GM23338 (cell line): ENCODE data around the gene RCE1. TPM values are rescaled to one million over a fixed set of nuclear protein-coding genes. Genes with fewer than 3 reads are reported as not detected.

ENCODE experiments used
- CREB1 ChIP-seq: fragments of 250-450 bp; sonication (Bioruptor Pico); IDR thresholded peaks from 2 replicates; pipeline ENCODE4 v1.5.0; 2020; ENCODE audit warnings: low read depth, mild to moderate bottlenecking, moderate library complexity
- EZH2 ChIP-seq: fragments of 200-600 bp; sonication (generic); IDR thresholded peaks from one replicate; pipeline ENCODE4 v1.8.0; 2017; ENCODE audit warnings: antibody characterized with exemption, mild to moderate bottlenecking, low read depth; ENCODE audit not compliant: unreplicated experiment
- EZH2phosphoT487 ChIP-seq: fragments of 200-600 bp; sonication (generic); IDR thresholded peaks from one replicate; pipeline ENCODE4 v1.8.1; 2018; ENCODE audit warnings: antibody characterized with exemption; ENCODE audit not compliant: unreplicated experiment
- JUNB ChIP-seq: IDR thresholded peaks from one replicate; pipeline ENCODE4 v1.6.1; 2016; ENCODE audit warnings: antibody characterized with exemption; ENCODE audit not compliant: unreplicated experiment
- NANOG ChIP-seq: IDR thresholded peaks from 2 replicates; pipeline ENCODE4 v1.6.1; 2016; ENCODE audit warnings: antibody characterized with exemption, borderline replicate concordance
- POLR2AphosphoS5 ChIP-seq: IDR thresholded peaks from 2 replicates; pipeline ENCODE4 v1.6.1; 2016; ENCODE audit warnings: antibody characterized with exemption, low read depth
- ZNF114 ChIP-seq: fragments of 250-450 bp; sonication (Bioruptor Pico); IDR thresholded peaks from 2 replicates; pipeline ENCODE4 v1.5.0; 2020; ENCODE audit warnings: mild to moderate bottlenecking, moderate library complexity
- ZNF331 ChIP-seq: fragments of 250-450 bp; sonication (Bioruptor Pico); IDR thresholded peaks from 2 replicates; pipeline ENCODE4 v1.5.0; 2020; ENCODE audit warnings: low read depth, mild to moderate bottlenecking, moderate library complexity
- polyA plus RNA-seq: library from polyadenylated mRNA; unstranded; fragments of >200 nt; fragmentation: Nextera tagmentation; extraction: Ambion mirVana; gene quantifications from 2 replicates; pipeline ENCODE4 v1.2.1, GENCODE V29; 2016
- total RNA-seq: library from RNA; depleted of rRNA; stranded (reverse); fragments of >200 nt; shearing (Covaris generic); gene quantifications from 2 replicates; pipeline ENCODE4 v1.2.3, GENCODE V29; 2014
- TF ChIP-seq, protein P1 (sequence below): fragments of 250-450 bp; sonication (Bioruptor Pico); IDR thresholded peaks from 2 replicates; pipeline ENCODE4 v1.5.0; 2020; ENCODE audit warnings: mild to moderate bottlenecking, moderate library complexity
- TF ChIP-seq, protein P2 (sequence below), 2 experiments: fragments of 200-600 bp in 1 of 2; sonication (generic) in 1 of 2; conservative IDR thresholded peaks; 2 replicates each; pipeline versions ENCODE4 v1.5.1 to v1.6.1; 2016 to 2017; ENCODE audit warnings: antibody characterized with exemption in 2 of 2, low read depth in 2 of 2, mild to moderate bottlenecking in 2 of 2, moderate library complexity in 1 of 2
- TF ChIP-seq, protein P3 (sequence below): IDR thresholded peaks from 2 replicates; pipeline ENCODE4 v1.6.1; 2016; ENCODE audit warnings: antibody characterized with exemption

Gene RCE1
- total and polyA plus RNA-seq, 2 experiments from 2014 or later, result 27.8 to 55.1 TPM

DNA sequence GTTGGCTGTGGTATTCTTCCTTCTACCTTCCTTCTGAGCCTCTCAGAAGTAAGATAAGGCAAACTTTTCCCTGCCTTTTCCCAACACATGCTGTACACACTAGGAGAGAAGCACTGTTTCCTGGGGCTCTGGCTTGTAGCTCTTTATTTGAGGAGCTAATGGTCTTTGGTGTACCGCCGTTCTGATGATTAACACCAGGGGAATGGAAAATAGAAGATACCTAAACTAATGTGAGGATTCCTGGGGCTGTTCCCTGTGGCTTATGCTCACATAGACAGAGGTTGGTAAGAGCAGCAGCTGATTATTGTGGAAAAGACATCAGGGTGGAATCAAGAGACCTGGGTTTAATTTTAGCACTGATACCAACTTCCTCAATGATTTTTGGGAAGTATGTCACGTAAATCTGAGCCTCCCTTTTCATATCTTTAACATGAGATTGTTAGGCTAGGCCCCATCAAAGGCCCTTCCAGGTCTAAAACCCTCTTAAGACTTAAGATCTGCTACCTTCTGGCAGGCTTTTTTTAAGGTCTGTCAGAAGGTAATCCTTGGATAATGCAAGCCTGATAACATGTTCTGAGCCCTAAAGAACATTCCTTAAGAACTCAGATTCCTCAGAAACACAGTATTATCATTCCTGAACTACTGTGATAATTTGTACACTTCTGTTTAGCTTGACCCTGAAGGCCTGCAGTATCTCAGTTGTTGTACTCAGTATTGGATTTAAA lies 24.8 kb upstream of the RCE1 start (continued):
- TF ChIP-seq, protein P1, sequence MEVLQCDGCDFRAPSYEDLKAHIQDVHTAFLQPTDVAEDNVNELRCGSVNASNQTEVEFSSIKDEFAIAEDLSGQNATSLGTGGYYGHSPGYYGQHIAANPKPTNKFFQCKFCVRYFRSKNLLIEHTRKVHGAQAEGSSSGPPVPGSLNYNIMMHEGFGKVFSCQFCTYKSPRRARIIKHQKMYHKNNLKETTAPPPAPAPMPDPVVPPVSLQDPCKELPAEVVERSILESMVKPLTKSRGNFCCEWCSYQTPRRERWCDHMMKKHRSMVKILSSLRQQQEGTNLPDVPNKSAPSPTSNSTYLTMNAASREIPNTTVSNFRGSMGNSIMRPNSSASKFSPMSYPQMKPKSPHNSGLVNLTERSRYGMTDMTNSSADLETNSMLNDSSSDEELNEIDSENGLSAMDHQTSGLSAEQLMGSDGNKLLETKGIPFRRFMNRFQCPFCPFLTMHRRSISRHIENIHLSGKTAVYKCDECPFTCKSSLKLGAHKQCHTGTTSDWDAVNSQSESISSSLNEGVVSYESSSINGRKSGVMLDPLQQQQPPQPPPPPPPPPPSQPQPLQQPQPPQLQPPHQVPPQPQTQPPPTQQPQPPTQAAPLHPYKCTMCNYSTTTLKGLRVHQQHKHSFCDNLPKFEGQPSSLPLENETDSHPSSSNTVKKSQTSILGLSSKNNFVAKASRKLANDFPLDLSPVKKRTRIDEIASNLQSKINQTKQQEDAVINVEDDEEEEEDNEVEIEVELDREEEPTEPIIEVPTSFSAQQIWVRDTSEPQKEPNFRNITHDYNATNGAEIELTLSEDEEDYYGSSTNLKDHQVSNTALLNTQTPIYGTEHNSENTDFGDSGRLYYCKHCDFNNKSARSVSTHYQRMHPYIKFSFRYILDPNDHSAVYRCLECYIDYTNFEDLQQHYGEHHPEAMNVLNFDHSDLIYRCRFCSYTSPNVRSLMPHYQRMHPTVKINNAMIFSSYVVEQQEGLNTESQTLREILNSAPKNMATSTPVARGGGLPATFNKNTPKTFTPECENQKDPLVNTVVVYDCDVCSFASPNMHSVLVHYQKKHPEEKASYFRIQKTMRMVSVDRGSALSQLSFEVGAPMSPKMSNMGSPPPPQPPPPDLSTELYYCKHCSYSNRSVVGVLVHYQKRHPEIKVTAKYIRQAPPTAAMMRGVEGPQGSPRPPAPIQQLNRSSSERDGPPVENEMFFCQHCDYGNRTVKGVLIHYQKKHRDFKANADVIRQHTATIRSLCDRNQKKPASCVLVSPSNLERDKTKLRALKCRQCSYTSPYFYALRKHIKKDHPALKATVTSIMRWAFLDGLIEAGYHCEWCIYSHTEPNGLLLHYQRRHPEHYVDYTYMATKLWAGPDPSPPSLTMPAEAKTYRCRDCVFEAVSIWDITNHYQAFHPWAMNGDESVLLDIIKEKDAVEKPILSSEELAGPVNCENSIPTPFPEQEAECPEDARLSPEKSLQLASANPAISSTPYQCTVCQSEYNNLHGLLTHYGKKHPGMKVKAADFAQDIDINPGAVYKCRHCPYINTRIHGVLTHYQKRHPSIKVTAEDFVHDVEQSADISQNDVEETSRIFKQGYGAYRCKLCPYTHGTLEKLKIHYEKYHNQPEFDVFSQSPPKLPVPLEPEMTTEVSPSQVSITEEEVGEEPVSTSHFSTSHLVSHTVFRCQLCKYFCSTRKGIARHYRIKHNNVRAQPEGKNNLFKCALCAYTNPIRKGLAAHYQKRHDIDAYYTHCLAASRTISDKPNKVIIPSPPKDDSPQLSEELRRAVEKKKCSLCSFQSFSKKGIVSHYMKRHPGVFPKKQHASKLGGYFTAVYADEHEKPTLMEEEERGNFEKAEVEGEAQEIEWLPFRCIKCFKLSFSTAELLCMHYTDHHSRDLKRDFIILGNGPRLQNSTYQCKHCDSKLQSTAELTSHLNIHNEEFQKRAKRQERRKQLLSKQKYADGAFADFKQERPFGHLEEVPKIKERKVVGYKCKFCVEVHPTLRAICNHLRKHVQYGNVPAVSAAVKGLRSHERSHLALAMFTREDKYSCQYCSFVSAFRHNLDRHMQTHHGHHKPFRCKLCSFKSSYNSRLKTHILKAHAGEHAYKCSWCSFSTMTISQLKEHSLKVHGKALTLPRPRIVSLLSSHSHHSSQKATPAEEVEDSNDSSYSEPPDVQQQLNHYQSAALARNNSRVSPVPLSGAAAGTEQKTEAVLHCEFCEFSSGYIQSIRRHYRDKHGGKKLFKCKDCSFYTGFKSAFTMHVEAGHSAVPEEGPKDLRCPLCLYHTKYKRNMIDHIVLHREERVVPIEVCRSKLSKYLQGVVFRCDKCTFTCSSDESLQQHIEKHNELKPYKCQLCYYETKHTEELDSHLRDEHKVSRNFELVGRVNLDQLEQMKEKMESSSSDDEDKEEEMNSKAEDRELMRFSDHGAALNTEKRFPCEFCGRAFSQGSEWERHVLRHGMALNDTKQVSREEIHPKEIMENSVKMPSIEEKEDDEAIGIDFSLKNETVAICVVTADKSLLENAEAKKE, result no peak
- TF ChIP-seq CREB1 (CRISPR knock-in tag) (no peak), ZNF331 (CRISPR knock-in tag) (no peak), JUNB (no peak), EZH2 (no peak), POLR2AphosphoS5 (no peak), ZNF114 (CRISPR knock-in tag) (no peak), EZH2phosphoT487 (no peak), NANOG (no peak)
- TF ChIP-seq, protein P2, sequence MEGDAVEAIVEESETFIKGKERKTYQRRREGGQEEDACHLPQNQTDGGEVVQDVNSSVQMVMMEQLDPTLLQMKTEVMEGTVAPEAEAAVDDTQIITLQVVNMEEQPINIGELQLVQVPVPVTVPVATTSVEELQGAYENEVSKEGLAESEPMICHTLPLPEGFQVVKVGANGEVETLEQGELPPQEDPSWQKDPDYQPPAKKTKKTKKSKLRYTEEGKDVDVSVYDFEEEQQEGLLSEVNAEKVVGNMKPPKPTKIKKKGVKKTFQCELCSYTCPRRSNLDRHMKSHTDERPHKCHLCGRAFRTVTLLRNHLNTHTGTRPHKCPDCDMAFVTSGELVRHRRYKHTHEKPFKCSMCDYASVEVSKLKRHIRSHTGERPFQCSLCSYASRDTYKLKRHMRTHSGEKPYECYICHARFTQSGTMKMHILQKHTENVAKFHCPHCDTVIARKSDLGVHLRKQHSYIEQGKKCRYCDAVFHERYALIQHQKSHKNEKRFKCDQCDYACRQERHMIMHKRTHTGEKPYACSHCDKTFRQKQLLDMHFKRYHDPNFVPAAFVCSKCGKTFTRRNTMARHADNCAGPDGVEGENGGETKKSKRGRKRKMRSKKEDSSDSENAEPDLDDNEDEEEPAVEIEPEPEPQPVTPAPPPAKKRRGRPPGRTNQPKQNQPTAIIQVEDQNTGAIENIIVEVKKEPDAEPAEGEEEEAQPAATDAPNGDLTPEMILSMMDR (conservative IDR thresholded peaks at IDR 0.05; ENCODE audit: low read depth in 2 of 2), result no peak
- TF ChIP-seq, protein P3, sequence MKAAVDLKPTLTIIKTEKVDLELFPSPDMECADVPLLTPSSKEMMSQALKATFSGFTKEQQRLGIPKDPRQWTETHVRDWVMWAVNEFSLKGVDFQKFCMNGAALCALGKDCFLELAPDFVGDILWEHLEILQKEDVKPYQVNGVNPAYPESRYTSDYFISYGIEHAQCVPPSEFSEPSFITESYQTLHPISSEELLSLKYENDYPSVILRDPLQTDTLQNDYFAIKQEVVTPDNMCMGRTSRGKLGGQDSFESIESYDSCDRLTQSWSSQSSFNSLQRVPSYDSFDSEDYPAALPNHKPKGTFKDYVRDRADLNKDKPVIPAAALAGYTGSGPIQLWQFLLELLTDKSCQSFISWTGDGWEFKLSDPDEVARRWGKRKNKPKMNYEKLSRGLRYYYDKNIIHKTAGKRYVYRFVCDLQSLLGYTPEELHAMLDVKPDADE, result no peak
